EH (cell line): ENCODE results near the gene HEY2.
"Not testable (repeated sequence)": the region's sequence is repeated elsewhere in the genome, so short reads cannot be mapped to it uniquely, and the experiment has no call there.

Experiments used
- DNase-seq: peaks from one replicate; pipeline ENCODE4 v3.0.0-alpha.2; 2015; ENCODE audit warnings: low read depth

The HEY2 gene

DNA sequence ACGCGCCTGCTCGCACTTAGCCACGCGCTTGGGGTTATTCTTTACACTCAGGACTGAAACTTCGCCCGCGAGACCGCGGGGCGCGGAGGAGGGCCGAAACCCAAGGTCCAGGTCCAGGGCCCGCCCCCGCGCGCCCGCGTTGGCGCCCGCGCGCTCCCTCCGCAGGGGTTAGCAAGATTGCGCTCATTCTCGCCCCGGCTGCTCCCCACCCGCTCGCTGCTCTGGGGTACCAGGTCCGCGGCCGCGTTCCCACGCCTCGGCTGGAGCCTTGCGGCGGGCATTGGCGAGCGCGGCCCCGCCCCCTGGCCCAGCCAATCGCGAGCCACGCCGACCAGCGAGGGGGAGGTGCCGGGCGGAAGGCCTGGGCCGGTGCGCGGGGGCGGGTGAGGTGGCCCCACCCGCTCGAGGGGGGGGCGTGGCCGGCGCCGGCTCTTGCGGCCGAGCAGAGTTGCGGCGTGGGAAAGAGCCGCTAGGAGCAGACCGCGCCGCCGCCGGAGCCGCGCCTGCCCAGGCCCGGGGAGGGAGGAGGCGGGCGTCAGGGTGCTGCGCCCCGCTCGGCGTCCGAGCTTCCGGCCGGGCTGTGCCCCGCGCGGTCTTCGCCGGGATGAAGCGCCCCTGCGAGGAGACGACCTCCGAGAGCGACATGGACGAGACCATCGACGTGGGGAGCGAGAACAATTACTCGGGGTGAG lies at the start of gene HEY2:
HEY2 (plus strand) TSS at position 460 of the 692 bp plus-strand sequence; CDS start at position 605, 145 bp downstream.
- DNase-seq = peak; percentile 89

DNA sequence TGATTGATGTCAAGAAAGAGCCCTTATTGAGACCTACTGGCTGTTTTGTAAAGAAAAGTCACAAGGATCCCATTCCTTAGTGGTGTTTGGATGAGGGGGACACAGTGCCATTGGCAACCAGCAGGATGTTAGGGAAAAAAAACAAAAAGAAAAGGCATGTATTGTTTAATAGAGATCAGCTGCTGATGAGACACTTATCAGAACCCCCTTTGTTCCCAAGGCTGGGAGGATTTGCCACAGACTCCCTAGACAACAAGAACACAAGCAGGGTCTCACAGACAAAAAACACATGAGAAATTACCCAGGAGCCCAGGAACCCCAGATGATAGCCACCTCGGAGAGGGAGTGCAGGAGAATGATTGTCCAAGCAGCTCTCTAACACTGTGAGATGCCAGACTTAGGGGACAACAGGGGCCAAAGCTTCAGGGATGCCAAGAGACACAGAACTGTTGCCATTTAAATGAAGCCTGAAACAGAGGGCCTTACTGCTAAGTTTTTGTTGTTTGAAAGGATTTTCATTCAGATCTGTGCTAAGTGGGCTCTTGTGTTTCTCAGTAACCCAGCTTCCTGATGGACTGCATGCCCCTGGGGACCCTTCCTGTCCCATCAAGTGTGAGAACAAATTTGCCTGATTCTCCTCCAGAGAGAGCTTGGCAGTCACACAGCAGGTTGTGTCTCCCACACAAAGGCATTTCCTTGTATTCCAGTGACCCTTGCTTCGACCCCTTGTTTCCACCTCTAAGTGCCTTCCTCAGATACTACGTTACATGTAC lies 48.7 kb upstream of the HEY2 start:
- no peak for DNase-seq

DNA sequence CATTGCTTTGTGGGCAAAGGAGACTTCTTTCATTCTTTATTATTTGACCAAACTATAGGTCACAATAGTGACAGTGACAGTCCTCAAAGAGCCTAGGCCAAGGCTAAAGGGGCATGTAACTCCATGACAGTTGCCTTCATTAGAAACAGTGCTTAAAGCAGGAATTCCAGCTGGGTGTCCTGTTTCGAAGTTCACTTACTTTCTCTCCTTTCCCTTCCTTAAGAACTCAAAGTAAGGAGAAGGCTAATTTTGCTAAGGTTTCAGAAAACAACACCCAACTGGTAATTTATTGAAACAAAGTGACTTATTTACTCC lies 48.1 kb upstream of the HEY2 start:
- no peak for DNase-seq

DNA sequence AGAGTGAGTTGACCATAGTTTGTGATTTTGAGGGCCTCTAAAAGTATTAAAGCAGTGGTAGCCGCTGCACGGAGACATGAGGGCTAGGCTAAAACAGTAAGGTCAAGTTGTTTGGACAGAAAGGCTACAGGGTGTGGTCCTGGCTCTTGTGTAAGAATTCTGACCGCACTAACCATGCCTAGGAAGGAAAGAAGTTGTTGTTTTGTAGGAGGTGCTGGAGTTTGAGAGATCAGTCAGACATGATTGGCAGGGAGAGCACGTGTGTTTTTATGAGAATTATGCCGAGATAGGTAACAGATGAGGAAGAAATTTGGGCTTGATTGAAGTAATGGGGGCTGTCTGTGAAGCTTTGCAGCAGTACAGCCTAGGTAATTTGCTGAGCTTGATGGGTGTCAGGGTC lies 45.5 kb upstream of the HEY2 start:
- not testable (repeated sequence) for DNase-seq

DNA sequence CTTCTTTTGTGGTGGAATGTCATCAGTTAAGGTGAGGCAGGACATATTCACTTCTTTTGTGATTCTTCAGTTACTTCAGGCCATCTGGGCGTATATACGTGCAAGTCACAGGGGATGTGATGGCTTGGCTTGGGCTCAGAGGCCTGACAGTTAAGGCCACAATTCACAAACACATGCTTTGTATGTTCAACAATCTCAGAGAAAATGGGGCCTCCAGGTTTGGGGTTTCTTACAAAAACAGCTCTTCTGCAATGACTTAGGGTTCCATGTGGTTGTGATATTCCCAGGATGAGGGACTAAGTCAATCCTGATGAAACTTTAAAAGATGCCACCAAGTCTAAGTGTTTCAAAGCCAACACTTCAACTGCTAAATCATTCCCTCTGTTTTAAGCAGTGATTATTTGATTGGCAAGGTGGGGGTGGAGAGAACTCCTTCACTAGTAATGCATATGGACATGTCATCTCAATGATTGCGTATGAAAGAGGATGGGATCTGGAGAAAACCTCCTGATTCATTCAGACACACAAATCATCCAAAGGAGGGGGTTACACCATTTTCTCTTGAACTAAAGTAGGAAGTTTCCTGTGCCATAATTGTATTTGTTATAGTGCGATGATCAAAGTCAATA lies 41.7 kb upstream of the HEY2 start:
- no peak for DNase-seq

DNA sequence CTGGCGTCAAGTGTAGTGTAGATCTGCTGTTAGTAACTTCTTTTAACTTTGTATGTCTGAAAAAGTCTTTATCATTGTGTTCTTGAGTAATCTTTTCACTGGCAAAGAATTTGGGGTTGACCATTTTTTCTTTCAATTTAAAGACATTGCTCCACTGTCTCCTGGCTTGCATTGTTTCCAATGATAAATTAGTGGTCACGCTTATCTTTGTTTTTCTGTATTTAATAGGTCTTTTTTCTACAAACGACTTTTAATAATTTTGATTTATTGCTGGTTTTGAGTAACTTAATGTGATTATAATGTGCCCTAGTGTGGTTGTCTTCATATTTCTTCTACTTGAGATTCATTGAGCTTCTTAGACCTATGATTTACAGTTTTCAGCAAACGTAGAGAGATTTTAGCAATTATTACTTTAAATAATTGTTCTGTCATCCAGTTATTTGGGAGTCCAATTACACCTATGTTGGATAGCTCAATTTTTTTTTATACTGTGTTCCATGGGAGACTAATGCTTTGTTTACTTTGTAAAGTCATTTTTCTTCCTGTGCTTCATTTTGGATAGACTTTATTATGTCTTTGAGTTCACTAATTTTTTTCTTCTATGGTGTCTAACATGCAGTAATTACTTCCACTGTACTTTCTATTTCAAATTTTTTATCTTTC lies 38.3 kb upstream of the HEY2 start:
- DNase-seq = no peak

DNA sequence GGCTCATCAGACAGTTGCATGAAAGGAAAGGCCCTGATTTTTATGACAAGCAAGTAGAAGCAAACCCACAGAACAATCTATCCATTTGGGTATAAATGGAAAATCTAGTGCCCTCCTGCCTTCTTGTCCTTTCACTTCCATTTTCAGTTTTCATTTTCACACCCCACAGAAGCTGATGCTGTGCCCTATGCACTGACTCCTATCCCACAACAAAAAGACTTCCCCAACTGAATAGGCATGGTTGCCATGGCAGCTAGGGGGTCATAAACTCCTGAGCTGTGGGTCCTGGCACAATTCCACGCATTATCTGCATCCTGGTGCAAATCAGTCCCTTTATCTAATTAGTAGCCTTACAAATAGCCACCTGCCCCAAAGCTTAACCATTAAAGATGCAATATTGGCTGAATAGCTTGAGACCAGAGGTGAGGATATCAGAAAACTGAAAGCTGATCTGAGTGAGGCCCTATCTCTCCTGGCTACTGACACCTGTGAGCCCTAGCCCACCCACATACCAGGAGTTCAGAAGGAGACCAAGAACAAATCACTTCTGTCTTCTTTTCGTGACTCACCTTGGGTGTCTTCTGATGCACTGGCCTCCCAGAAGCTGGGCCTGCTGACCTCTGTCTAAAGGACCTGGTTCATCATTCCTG lies 34.9 kb upstream of the HEY2 start:
- no peak for DNase-seq

DNA sequence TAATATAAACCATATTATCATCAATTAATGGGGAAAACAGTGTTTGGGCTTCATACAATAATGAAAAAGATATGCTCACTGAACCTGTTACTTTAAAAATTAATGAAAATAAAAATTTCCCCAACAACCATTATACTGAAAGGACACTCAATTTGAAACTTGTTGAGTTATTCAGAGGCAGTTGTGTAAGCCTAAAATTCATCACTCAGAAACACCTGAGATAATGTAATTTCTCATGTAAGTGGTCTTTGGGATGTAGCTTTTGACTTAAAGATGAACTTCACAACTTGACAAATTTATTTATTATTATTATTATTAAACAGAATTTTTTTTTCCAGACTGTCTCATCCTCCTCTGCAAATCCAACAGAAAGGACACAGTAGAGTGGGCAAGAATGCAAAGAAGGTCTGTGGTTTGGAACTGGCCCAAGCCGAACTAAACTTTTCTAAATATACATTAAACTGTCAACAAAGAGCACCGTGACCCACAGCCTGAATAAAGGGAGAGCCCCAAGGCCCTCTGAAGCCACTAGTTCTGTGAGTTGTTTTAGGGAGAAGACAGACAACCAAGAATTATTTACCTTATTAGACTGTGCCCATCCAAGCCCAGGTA lies 32.2 kb upstream of the HEY2 start:
- no peak for DNase-seq

DNA sequence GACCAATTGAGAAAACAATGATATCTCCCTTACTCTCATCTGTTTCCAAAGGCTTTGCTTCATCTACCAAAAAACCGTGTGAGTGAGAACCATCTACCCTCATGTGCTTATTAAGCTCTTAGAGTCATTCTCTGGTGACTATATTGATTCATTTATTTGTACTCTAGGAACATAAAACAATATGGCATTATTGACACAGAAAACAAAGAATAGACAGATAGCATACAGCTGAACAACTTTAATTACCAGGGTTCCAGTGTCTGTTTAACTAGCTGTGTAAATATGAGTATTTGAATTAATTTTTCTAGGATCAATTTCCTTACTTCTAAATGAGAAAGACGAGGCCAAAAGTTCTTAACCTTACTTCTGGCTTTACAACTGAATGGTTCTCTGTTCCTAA lies 31.3 kb upstream of the HEY2 start:
- DNase-seq = no peak

DNA sequence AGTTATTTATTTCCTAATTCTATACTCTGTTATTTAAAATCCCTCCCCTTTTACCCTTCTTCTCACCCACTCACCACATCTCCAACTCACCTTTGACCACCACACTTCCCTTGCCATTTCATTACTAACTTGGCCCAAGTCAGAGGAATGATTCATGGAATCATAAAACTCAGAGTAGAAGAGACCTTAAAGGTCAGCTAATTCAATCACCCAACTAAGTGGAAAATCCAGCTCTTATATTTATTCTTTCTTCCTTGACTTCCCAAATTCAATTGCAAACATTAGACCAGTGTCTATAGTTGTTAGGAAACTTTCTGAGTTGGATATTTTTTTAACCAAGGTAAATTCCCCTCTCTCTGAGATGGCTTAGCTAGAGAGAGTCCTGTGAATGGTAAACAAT lies 26.5 kb upstream of the HEY2 start:
- DNase-seq = no peak

DNA sequence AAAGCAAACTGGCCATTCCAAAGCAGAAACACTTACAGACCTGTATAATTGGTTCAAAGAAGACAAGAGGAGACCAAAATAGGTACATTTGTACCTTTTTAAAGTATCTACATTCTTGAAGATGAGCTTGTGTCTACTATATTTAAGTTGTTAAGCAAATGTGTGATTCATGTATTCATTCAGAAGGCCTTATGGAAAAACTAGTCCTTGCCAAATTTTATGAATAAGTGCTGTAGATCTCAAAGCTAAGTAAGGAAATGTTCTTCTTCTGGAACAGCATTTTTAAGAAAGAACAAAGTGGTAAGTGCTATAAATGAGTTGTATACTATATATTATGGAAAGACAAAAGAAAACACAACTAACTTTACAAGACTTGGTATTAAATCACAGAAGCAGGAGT lies 22.2 kb upstream of the HEY2 start:
- DNase-seq = no peak

DNA sequence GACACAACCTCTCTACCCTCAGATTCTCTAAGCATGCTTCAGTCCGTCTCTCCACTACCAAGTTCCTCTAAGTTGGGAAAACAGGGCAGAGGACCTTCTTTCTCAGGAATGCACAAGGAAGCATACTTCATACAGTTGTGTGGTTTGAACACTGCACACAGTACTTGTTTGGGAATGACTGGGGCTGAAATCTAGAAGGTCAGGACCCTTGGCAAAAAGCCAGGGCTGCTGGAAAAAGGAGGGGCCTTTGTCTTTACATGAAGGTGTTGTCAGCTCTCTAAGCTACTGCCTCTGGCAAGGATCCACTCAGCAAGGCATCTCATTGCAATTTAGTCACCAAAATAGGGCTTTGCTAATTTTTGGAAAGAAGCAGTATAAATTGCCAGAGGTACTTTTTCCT lies 20.7 kb upstream of the HEY2 start:
- no peak for DNase-seq

DNA sequence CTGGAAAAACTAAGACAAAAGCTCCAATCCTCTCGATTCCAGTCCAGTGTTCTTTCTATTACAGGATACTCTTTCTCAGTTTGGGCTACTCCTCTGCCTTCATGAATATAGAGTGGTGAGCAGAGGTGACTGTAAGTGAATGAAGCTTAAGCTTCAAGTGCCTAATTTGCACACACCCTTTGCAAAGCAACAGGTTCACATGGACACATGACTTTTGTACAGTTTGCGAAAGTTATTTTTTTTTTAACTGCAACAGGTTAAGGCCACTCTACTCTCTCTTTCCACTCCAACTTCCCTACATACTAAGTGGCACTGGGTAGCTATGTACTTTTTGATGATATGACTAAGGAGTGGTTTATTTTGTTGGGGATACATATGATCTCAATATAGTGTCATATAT lies 19.4 kb upstream of the HEY2 start:
- DNase-seq = no peak

DNA sequence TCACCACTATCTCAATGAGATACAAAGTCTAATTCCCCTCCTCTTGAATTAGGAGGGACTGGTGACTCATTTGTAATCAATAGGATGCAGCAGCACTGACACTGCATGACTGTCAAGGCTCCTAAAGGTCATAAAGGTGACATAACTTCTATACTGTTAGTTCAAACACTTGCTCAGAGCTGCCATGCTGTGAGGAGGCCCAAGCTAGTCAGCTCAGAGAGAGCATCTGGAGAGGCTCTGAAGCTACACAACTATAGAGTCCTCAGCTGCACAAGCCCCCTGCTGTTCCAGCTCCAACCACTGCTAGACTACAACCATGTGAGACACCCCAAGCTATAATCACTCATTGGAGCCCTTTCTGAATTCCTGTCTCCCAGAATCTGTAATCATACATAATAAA lies 17.0 kb upstream of the HEY2 start:
- no peak for DNase-seq

DNA sequence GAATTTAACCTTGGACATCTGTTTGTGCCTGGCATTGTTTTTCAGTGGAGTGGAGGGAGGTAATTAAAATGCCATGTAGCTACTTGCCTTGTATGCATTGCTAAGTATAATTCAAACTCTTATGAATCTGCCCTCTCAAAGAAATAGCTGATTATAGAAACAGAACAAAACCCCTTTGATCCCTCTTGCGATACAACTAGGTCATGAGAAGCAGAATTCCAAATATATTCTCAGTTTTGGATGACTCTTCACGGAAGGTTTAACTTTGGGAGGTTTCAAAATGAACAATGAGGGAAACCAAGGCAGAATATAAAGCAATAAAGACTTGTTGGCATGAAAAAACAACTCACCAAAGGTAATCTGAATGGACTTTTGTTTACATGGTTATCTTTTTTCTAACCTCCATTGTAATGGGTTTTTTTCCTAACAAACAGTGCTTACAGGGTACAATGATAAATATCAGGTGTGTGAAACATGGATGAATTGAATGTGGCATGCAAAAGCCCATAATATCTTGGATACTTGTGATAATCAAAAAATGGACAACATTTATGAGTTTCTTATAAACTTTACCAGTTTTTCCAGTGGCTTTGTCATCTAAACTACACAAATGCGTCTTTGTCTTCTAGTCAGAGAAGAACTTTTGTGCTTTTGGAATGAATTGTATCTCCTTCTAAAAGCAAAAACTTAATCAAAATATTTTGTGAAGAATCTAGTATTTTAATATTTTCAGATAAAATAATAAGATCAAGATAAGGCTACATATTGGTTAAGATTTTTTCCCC lies 15.7 kb upstream of the HEY2 start:
- no peak for DNase-seq

DNA sequence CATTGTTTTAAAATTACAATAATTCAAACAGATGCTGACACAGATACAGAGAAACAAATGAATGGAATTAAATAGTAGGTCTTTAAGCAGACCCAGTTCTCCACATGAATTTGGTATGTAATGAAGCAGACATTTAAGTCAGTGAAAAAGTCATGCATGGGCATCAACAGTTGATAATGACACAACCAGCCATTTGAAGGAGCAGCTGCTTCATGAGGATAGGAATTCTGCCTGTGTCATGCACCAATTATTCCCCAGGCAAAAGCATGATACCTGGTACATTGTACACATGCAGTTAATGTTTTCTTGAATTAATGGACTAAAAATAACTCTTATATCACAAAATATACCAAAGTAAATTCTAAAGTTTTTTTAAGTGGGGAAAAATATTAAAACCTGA lies 11.2 kb upstream of the HEY2 start:
- DNase-seq = no peak

DNA sequence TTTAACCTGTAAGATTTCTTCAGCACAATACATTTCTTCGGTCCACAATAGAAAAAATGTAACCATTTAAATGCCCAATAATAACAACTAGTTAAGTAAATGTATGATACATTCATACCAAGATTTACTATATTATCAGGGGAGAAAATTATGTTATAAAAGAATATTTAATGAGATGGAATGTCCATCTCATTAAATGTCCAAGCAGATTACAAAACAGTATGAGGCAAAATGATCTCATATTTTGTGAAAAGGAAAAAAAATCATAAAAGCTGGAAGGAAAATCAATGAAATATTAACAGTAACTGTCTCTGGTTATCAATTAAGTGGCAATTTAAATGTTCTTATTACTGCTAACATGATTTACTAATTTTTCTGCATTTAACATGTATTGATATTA lies 10.1 kb upstream of the HEY2 start:
- no peak for DNase-seq

DNA sequence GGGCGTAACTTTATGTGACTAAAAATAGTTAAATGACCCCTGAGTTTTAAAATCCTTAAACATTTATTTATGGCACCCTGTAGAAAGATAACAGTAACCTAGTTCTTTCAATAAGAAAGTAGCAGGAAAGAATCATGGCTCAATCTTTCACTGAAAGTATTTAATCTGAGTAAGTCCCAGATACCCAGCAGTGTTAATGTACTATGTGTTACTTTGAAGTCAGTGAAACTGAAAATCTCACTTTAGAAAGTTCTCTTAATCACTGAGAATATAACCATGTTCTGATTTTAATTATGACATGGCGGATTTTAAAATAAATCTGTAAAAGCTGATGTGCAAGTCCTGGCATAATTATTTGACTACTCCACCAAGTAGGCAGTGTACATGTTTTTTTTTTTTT lies 8.1 kb upstream of the HEY2 start:
- no peak for DNase-seq

DNA sequence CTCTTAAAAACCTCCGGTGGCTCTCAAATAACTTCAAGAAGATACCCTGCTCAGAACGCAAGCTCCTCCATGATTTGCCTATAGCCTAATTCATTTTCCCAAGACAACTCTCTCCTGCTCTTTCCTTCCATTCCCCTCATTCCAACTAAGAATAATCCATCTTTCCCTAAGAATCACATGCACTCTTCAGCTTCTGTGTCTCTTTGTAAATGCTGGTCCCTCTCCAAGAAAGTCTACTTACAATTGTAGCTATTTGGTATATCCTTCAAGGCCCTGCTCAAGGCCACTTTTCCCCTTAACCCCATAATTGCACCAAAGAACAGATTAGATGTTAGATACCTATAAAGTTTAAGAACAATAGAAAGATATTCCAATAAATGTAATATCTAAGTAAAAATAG lies 7.4 kb upstream of the HEY2 start:
- DNase-seq = no peak

DNA sequence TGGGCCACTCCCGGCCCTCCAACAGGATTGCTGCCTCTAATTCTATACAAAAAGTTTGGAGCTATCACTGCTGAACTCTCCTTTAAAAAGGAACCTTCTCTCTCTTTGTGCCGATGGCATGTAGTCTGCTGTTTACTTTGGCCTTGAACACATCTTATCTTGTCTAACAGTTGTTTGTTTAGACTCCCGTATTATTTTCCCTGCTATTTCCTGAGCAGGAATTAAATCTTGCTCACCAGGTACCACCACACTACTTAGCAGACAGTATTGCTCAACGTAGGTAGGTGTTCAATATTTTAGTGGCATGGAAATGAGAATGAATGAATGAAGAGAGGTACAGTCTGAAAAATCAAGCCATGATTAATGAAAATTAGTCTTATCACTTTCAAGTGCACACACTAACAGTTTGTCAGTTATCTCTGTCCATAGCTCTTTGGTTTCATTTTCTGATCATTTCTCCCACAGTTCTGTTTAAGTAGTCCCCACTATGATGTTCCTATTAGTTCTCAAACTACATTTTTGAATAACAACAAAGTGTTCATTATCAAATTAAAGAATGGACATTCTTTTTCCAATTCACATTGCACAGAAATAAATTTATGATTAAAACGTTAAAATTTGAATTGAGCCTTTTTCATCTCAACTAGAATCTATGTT lies 6.8 kb upstream of the HEY2 start:
- DNase-seq = no peak

DNA sequence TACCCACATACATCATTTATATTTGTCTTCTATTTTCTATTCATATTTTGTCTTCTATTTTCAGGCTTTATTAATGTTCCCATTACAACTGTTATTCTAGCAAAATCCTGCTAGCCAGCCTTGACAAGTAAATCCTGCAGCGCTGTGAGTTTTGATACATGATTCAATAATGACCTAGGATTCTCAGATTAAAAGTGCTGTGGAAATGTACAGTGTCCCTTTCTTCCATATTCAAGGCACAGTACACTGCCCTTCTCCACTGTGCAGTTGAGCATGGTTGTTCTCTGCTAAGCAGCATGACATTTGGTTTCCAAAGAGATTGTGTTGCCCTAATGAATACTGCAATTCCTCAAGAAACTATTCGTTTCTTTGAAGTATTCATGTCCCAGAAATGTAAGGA lies 5.8 kb upstream of the HEY2 start:
- no peak for DNase-seq
